Stimulated activated memory B cell treated with anti-CD40 and anti-IgM and Interleukin-4, amounts not matched to agents 10 μg/mL and 1 μg/mL and 100 μg/mL, for 72 hours (primary cell): ENCODE data around the gene STK10.

ENCODE experiments used
- ATAC-seq: fragments of 150-1000 bp; cut with Tn5 transposase; 2 replicates; pipeline ENCODE4 v1.10.0; 2021
- H3K27ac Mint-ChIP-seq: one replicate; pipeline ENCODE4 v1.8.0; 2022; ENCODE audit warnings: mild to moderate bottlenecking, mixed read lengths
- H3K27me3 Mint-ChIP-seq: one replicate; pipeline ENCODE4 v1.8.0; 2022; ENCODE audit warnings: mixed read lengths
- H3K36me3 Mint-ChIP-seq: one replicate; pipeline ENCODE4 v1.8.0; 2022; ENCODE audit warnings: mixed read lengths
- H3K4me1 Mint-ChIP-seq: one replicate; pipeline ENCODE4 v1.8.0; 2022; ENCODE audit warnings: mixed read lengths
- H3K4me3 Mint-ChIP-seq: one replicate; pipeline ENCODE4 v1.8.0; 2022; ENCODE audit warnings: mild to moderate bottlenecking, moderate library complexity, mixed read lengths
- H3K9me3 Mint-ChIP-seq: one replicate; pipeline ENCODE4 v1.8.0; 2022; ENCODE audit warnings: mixed read lengths

Gene STK10

DNA sequence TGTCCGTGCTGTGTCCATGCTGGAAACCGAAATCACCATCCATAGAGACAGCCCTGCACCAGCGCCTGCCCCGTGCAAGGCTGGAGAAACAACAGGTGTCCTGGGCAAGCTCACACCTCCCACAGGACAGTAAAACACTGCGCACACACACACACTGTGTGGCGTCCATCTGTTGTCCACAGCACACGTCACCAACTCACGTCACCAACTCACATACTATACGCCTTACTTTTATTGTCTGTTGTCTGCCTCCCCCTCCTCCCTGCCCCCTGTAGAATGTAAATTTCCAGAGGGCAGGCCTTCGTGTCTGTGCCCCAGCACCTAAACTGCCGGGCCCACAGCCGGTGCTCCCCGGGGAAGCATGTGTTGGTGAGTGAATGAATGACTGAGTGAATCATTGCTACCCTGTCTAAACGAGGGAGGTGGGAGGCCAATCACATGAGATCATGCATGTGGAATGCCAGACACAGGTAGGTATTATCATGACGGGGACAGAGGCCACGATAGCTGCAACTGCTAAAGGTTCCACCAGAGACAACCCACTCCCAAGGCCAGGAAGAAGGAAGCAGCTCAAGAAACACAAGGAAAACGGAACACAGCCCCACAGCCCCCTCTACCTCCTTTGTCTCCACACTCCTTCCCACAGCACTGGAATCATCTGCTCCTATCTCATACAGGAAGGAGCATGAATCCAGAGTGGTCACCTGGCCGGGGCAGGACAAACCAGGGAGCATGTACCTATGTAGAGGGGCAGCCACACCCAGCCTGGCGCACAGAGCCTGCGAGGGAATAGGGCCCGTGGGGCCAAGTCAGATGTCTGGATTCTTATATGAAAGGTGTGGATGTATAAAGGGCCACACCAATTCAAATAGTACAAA is 41.9 kb downstream of the STK10 start:
- Mint-ChIP-seq H3K27ac (peak overlapping the region; percentile 84), H3K4me3 (no peak overlapping the region), H3K36me3 (peaks cover 23% of the 10 kb centered on the region), H3K4me1 (peaks cover 62% of the 10 kb centered on the region), H3K9me3 (no peaks in the 10 kb centered on the region), H3K27me3 (no peaks in the 10 kb centered on the region)
- ATAC-seq: no peak

DNA sequence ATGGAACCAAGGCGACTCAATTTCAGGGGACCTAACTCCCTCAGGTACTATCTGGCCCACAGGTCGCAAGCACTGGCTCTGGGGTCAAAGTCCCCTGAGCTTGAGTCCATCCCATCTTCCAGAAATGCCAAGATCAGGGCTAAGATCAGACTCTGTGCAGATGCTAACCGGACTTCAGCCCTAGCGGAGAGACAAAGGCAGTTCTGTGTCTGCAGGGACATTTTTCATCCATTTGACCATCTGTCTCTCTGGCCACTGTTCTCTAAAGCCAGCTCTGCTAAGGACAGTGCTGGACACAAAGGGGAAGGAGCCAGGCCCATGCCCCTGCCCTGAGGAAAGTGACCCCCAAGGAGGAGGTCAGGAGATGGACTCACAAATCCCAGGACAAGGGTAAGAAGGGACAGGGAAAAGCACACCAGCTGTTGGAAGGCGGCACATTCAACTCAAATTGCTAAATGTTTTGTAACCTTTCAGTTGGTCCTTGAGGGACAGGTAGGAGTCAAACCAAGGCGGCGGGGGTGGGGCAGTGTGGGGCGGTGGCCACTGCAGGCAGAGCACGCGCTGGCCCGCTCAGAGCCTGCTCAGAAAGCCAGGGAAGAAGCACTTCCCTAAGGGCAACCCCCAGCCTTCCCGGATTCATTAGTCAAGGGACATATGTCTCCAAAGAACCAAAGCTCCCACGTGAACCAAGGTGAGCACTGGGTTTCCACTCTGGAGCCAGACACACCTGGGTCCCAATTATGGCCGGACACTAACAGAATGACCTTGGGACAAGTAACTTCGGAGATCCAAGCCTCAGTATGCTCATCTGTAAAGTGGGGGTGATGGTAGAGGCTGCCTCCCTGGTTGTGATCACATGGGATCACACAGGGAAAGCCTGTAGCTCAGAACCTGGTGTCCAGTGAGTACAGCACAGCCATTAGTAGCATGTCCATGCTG is 42.8 kb downstream of the STK10 start:
- H3K4me1 Mint-ChIP-seq: peaks cover 61% of the 10 kb centered on the region
- H3K27me3 Mint-ChIP-seq: no peaks in the 10 kb centered on the region
- H3K9me3 Mint-ChIP-seq: no peaks in the 10 kb centered on the region
- no peak overlapping the region for H3K4me3 Mint-ChIP-seq
- peak overlapping the region; percentile 84 for H3K27ac Mint-ChIP-seq
- no peak for ATAC-seq
- H3K36me3 Mint-ChIP-seq: peaks cover 22% of the 10 kb centered on the region

GRCh38 chr5:172144291-172144815 is 43.7 kb downstream of the STK10 start:
- Mint-ChIP-seq H3K4me1 (peaks cover 66% of the 10 kb centered on the region), H3K36me3 (peaks cover 30% of the 10 kb centered on the region), H3K4me3 (peak overlapping the region; percentile 22), H3K27ac (peak overlapping the region; percentile 84), H3K9me3 (no peaks in the 10 kb centered on the region), H3K27me3 (no peaks in the 10 kb centered on the region)
- peak; percentile 82 for ATAC-seq

DNA sequence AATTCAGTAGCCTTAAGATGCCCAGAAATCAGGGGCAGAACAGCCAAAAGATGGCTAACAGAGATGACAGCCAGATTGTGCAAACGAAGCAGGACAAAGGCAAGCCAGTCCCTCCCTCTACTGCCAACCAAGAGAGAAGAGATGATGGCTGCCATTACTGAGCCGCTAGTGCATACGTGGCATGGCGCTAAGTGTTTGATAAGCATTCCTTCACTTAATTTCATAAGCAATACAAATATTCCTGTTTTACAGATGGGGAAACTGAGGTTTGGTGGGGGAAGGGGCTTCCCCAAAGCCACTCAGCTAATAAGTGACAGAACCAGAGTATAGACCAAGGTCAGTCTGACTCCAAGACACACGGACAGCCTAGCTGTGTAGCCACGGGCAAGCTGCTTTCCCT is 44.1 kb downstream of the STK10 start:
- no peaks in the 10 kb centered on the region for H3K27me3 Mint-ChIP-seq
- peaks cover 71% of the 10 kb centered on the region for H3K4me1 Mint-ChIP-seq
- H3K36me3 Mint-ChIP-seq: peaks cover 35% of the 10 kb centered on the region
- H3K9me3 Mint-ChIP-seq: no peaks in the 10 kb centered on the region
- H3K27ac Mint-ChIP-seq: peak overlapping the region; percentile 84
- ATAC-seq: no peak
- H3K4me3 Mint-ChIP-seq: no peak overlapping the region

GRCh38 chr5:172142709-172143215 is 45.3 kb downstream of the STK10 start:
- Mint-ChIP-seq H3K4me3 (no peak overlapping the region), H3K9me3 (no peaks in the 10 kb centered on the region), H3K27me3 (no peaks in the 10 kb centered on the region), H3K27ac (peak overlapping the region; percentile 84), H3K4me1 (peaks cover 71% of the 10 kb centered on the region), H3K36me3 (peaks cover 34% of the 10 kb centered on the region)
- no peak for ATAC-seq

DNA sequence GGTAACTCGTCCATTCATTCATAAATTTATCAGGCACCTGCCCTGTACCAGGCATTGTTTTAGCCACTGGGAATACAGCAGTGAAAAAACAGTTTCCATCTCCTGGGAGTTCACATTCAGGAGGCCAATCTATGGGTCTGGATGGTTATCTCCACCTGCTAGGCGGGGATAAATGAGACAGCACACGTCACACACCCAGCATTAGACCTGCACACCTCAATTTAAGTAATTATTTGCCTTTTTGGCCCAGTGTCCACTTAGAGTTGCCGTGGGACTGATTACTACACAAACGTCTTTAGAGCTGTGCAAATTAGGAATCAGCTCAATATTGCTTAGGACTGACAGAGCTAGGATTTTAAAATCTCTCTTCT is 46.1 kb downstream of the STK10 start:
- H3K9me3 Mint-ChIP-seq: no peaks in the 10 kb centered on the region
- H3K4me3 Mint-ChIP-seq: no peak overlapping the region
- H3K36me3 Mint-ChIP-seq: peaks cover 33% of the 10 kb centered on the region
- no peaks in the 10 kb centered on the region for H3K27me3 Mint-ChIP-seq
- H3K4me1 Mint-ChIP-seq: peaks cover 66% of the 10 kb centered on the region
- no peak overlapping the region for H3K27ac Mint-ChIP-seq
- no peak for ATAC-seq

DNA sequence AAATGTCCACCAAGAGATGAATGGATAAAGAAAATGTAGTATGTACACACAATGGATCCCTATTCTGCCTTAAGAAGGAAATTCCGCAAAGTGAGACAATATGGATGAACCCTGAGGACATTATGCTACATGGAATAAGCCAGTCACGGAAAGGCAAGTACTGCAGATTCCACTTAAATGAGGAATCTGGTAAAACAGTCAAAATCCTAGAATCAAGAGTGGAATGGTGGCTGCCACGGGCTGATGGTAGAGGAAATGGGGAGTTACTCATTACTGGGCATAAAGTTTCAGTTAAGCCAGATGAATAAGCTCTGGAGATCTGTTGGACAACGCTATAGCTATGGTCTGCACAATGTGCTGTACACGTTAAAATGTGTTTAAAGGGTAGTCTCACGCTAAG is 47.2 kb downstream of the STK10 start:
- H3K9me3 Mint-ChIP-seq: no peaks in the 10 kb centered on the region
- H3K36me3 Mint-ChIP-seq: peaks cover 33% of the 10 kb centered on the region
- no peak for ATAC-seq
- H3K4me3 Mint-ChIP-seq: no peak overlapping the region
- H3K27ac Mint-ChIP-seq: peak overlapping the region; percentile 29
- no peaks in the 10 kb centered on the region for H3K27me3 Mint-ChIP-seq
- H3K4me1 Mint-ChIP-seq: peaks cover 59% of the 10 kb centered on the region

- H3K36me3 Mint-ChIP-seq: peaks cover 39% of the 10 kb centered on the region
- no peaks in the 10 kb centered on the region for H3K27me3 Mint-ChIP-seq
- peak; percentile 44 for ATAC-seq
- H3K9me3 Mint-ChIP-seq: no peaks in the 10 kb centered on the region
- no peak overlapping the region for H3K4me3 Mint-ChIP-seq
- peaks cover 58% of the 10 kb centered on the region for H3K4me1 Mint-ChIP-seq
- H3K27ac Mint-ChIP-seq: peak overlapping the region; percentile 29
Observed at GRCh38 chr5:172140120-172140519, 47.9 kb downstream of the STK10 start.

- H3K27ac Mint-ChIP-seq: no peak overlapping the region
- no peak overlapping the region for H3K4me3 Mint-ChIP-seq
- no peak for ATAC-seq
- no peaks in the 10 kb centered on the region for H3K9me3 Mint-ChIP-seq
- no peaks in the 10 kb centered on the region for H3K27me3 Mint-ChIP-seq
- H3K36me3 Mint-ChIP-seq: peaks cover 63% of the 10 kb centered on the region
- peaks cover 53% of the 10 kb centered on the region for H3K4me1 Mint-ChIP-seq
Observed at GRCh38 chr5:172137046-172137445, 51.0 kb downstream of the STK10 start.

DNA sequence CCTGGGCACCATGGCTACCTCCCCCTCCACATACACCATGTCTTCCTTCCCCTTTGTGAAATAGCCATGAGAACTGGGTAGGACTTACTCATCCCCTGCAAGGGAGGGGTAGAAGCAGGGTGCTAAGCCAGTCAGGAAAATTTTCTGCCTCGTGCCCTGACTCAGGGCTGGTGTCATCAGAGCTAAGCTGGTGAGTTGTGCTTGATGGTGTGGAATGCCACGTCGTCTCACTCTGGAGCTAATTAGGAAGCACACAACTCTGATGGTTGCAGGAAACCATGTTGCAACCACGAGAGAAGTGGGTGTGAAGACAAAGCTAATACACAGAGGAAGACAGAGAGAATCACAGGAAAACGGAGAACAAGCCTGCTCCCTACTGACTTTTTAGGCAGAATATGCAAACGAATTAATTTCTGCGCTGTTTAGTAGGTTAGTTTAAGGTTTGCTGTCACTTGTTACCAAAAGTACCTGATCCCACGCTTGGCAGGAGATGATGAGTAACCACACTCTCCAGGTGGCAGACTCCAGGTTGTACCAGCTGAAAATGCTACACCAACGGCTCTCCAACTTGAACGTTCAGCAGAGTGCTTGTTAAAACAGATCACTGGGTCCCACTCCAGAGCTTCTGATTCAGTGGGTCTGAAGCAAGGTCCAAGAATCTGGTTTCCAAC is 54.5 kb downstream of the STK10 start:
- Mint-ChIP-seq H3K4me1 (peaks cover 62% of the 10 kb centered on the region), H3K27me3 (no peaks in the 10 kb centered on the region), H3K36me3 (peaks cover 55% of the 10 kb centered on the region)

DNA sequence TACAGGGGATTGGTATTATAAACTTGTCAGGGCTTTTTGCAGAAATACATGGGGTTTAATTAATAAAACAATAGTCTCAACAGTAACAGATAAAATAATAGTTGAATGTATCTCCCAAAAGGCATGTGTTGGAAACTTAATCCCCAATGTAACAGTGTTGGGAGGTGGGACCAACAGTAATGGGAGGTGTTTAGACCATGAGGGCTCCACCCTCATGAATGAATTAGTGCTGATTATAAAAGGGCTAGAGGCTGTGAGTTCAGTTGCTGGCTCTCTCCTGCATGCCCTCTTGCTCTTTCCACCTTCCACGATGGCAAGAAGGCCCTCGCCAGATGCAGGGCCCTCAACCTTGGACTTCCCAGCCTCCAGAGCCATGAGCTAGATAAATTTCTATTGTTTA is 56.3 kb downstream of the STK10 start:
- peaks cover 62% of the 10 kb centered on the region for H3K36me3 Mint-ChIP-seq
- peaks cover 67% of the 10 kb centered on the region for H3K4me1 Mint-ChIP-seq
- peak overlapping the region; percentile 53 for H3K27ac Mint-ChIP-seq
- ATAC-seq: no peak
- H3K27me3 Mint-ChIP-seq: no peaks in the 10 kb centered on the region
- no peaks in the 10 kb centered on the region for H3K9me3 Mint-ChIP-seq
- no peak overlapping the region for H3K4me3 Mint-ChIP-seq

More for the DNA sequence above, 54.5 kb downstream of the STK10 start:
- H3K27ac Mint-ChIP-seq: peak overlapping the region; percentile 33
- peak; percentile 67 for ATAC-seq
- no peak overlapping the region for H3K4me3 Mint-ChIP-seq
- H3K9me3 Mint-ChIP-seq: no peaks in the 10 kb centered on the region

DNA sequence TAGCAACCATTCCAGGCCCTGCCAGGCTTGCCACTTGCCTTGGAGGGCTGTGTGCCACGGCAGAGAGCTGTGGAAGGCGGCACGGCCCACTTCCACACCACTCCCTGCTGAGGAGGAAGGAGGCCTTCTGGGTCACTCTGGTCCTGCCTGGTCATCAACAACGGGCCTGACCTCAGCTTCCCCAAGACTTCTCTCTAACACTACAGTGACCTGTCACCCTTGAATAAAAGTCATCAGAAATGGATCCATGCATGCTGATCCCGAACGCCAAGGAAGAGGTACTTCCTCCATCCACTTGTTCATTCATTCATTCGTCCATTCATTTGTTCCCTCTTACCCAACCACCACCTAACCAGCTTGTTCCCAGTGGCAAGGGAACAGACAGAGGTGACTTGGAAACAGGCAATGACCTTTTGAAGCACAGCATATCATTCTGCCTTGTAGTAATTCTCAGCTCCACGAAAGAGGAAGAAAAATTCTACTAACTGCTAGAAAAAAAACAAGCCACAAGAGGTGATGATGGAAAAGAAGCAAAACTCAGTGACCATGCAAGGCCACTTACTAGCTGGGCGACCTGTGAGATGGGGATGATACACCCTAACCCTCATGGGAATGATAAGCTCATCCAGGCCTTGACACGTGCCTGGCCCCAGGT is 58.6 kb downstream of the STK10 start:
- ATAC-seq: no peak
- H3K9me3 Mint-ChIP-seq: no peaks in the 10 kb centered on the region
- H3K27ac Mint-ChIP-seq: peak overlapping the region; percentile 53
- no peaks in the 10 kb centered on the region for H3K27me3 Mint-ChIP-seq
- no peak overlapping the region for H3K4me3 Mint-ChIP-seq
- H3K4me1 Mint-ChIP-seq: peaks cover 59% of the 10 kb centered on the region
- H3K36me3 Mint-ChIP-seq: peaks cover 65% of the 10 kb centered on the region

- H3K27me3 Mint-ChIP-seq: no peaks in the 10 kb centered on the region
- H3K4me1 Mint-ChIP-seq: peaks cover 46% of the 10 kb centered on the region
- no peak overlapping the region for H3K4me3 Mint-ChIP-seq
- no peak for ATAC-seq
- peaks cover 57% of the 10 kb centered on the region for H3K36me3 Mint-ChIP-seq
- no peaks in the 10 kb centered on the region for H3K9me3 Mint-ChIP-seq
- H3K27ac Mint-ChIP-seq: peak overlapping the region; percentile 53
Observed at GRCh38 chr5:172127581-172127980, 60.4 kb downstream of the STK10 start.

GRCh38 chr5:172123269-172123692 is 64.7 kb downstream of the STK10 start:
- H3K4me3 Mint-ChIP-seq: no peak overlapping the region
- H3K4me1 Mint-ChIP-seq: peaks cover 25% of the 10 kb centered on the region
- no peak for ATAC-seq
- no peaks in the 10 kb centered on the region for H3K27me3 Mint-ChIP-seq
- H3K36me3 Mint-ChIP-seq: peaks cover 57% of the 10 kb centered on the region
- H3K9me3 Mint-ChIP-seq: no peaks in the 10 kb centered on the region
- peak overlapping the region; percentile 66 for H3K27ac Mint-ChIP-seq
